Astrocyte (in vitro differentiated cells and primary cell): ENCODE measurements around the gene DYSF.

ENCODE experiments used
- CTCF ChIP-seq: IDR thresholded peaks from 2 replicates; pipeline ENCODE4 v1.5.1; 2011; ENCODE audit warnings: low read depth, mild to moderate bottlenecking, inconsistent platforms, low read length, moderate library complexity; ENCODE audit not compliant: insufficient read depth
- EZH2 ChIP-seq: IDR thresholded peaks from 2 replicates; pipeline ENCODE4 v1.6.1; 2012; ENCODE audit warnings: mild to moderate bottlenecking, low read length, inconsistent platforms; ENCODE audit not compliant: insufficient read depth

GRCh38 chr2:71454221-71455010 lies 1.1 kb downstream of the DYSF start:
- TF ChIP-seq CTCF (no peak), EZH2 (no peak)
